COLO829 (cell line): Measurements from ENCODE around the gene ZNF438.

Source experiments
- DNase-seq: peaks from one replicate; pipeline ENCODE4 v3.0.0; 2012; ENCODE audit warnings: low spot score

ZNF438 gene

GRCh38 chr10:30878920-30879319, 152.7 kb downstream of the ZNF438 start:
- DNase-seq, result no peak

- no peak for DNase-seq
Observed at GRCh38 chr10:30877111-30877510, 154.6 kb downstream of the ZNF438 start.

GRCh38 chr10:30873411-30873810, 158.3 kb downstream of the ZNF438 start:
- no peak for DNase-seq

- no peak for DNase-seq
Observed at GRCh38 chr10:30870896-30871295, 160.8 kb downstream of the ZNF438 start.

GRCh38 chr10:30869566-30869965, 162.1 kb downstream of the ZNF438 start:
- DNase-seq, result no peak

- no peak for DNase-seq
Observed at GRCh38 chr10:30868611-30869010, 163.1 kb downstream of the ZNF438 start.

- DNase-seq, result no peak
Observed at GRCh38 chr10:30866896-30867295, 164.8 kb downstream of the ZNF438 start.

GRCh38 chr10:30865141-30865926, 166.3 kb downstream of the ZNF438 start:
- DNase-seq, result no peak

GRCh38 chr10:30863516-30864210, 168.0 kb downstream of the ZNF438 start:
- no peak for DNase-seq

GRCh38 chr10:30862486-30862885, 169.2 kb downstream of the ZNF438 start:
- DNase-seq, result no peak

- no peak for DNase-seq
Observed at GRCh38 chr10:30861976-30862375, 169.7 kb downstream of the ZNF438 start.

GRCh38 chr10:30861221-30861620, 170.4 kb downstream of the ZNF438 start:
- no peak for DNase-seq

GRCh38 chr10:30858499-30858898, 173.2 kb downstream of the ZNF438 start:
- no peak for DNase-seq

- no peak for DNase-seq
Observed at GRCh38 chr10:30857803-30858202, 173.9 kb downstream of the ZNF438 start.

- no peak for DNase-seq
Observed at GRCh38 chr10:30855131-30855530, 176.5 kb downstream of the ZNF438 start.

- no peak for DNase-seq
Observed at GRCh38 chr10:30854656-30855055, 177.0 kb downstream of the ZNF438 start.

GRCh38 chr10:30853066-30853465, 178.6 kb downstream of the ZNF438 start:
- no peak for DNase-seq

GRCh38 chr10:30850776-30851175, 180.9 kb downstream of the ZNF438 start:
- DNase-seq, result no peak

GRCh38 chr10:30849231-30850035, 182.2 kb downstream of the ZNF438 start:
- DNase-seq, result no peak

GRCh38 chr10:30848396-30849032, 183.2 kb downstream of the ZNF438 start:
- no peak for DNase-seq

- no peak for DNase-seq
Observed at GRCh38 chr10:30847642-30848041, 184.0 kb downstream of the ZNF438 start.

GRCh38 chr10:30847199-30847598, 184.5 kb downstream of the ZNF438 start:
- DNase-seq, result no peak
